ENCODE data around the gene GFOD2. TPM values are rescaled to one million over a fixed set of nuclear protein-coding genes. Genes with fewer than 3 reads are reported as not detected.

The GFOD2 gene
- total and polyA plus RNA-seq, 2 of the 13 experiments (the other 11 are each of a cell fraction or from before 2014, with no cell fraction given): 11.1 to 17.2 TPM

GRCh38 chr16:67667817-67668494, 51.2 kb downstream of the GFOD2 start (continued):
- TF ChIP-seq, protein P1, sequence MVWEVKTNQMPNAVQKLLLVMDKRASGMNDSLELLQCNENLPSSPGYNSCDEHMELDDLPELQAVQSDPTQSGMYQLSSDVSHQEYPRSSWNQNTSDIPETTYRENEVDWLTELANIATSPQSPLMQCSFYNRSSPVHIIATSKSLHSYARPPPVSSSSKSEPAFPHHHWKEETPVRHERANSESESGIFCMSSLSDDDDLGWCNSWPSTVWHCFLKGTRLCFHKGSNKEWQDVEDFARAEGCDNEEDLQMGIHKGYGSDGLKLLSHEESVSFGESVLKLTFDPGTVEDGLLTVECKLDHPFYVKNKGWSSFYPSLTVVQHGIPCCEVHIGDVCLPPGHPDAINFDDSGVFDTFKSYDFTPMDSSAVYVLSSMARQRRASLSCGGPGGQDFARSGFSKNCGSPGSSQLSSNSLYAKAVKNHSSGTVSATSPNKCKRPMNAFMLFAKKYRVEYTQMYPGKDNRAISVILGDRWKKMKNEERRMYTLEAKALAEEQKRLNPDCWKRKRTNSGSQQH (CRISPR knock-in tag; IDR thresholded peaks at IDR 0.05; ENCODE audit: low read depth): 0 out of 2 replicates have a peak, but pooled peaks have one; percentile 30
- TF ChIP-seq, protein P2, sequence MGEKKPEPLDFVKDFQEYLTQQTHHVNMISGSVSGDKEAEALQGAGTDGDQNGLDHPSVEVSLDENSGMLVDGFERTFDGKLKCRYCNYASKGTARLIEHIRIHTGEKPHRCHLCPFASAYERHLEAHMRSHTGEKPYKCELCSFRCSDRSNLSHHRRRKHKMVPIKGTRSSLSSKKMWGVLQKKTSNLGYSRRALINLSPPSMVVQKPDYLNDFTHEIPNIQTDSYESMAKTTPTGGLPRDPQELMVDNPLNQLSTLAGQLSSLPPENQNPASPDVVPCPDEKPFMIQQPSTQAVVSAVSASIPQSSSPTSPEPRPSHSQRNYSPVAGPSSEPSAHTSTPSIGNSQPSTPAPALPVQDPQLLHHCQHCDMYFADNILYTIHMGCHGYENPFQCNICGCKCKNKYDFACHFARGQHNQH (CRISPR knock-in tag; IDR thresholded peaks at IDR 0.05): peak; percentile 74; the same call in 1 of the 2 replicates
- TF ChIP-seq ZBTB2 (CRISPR knock-in tag; IDR thresholded peaks at IDR 0.05; ENCODE audit: low read depth): no peak
- peak; percentile 91 for TF ChIP-seq KDM2A (CRISPR knock-in tag; IDR thresholded peaks at IDR 0.05; ENCODE audit: borderline replicate concordance, low read depth)
- TF ChIP-seq ZNF274 (CRISPR knock-in tag; IDR thresholded peaks at IDR 0.05): no peak; the same call in 1 of the 2 replicates
- TF ChIP-seq ZNF839 (CRISPR knock-in tag; IDR thresholded peaks at IDR 0.05; ENCODE audit: borderline replicate concordance): no peak
- TF ChIP-seq ZNF260 (CRISPR knock-in tag; IDR thresholded peaks at IDR 0.05; ENCODE audit: borderline replicate concordance, low read depth): no peak
- TF ChIP-seq ZNF20 (CRISPR knock-in tag; IDR thresholded peaks at IDR 0.05): no peak
- peak; percentile 57 for TF ChIP-seq JUN (CRISPR knock-in tag; IDR thresholded peaks at IDR 0.05)
- TF ChIP-seq CCDC6 (CRISPR knock-in tag; IDR thresholded peaks at IDR 0.05): no peak
- TF ChIP-seq ZNF251 (CRISPR knock-in tag; IDR thresholded peaks at IDR 0.05): no peak
- TF ChIP-seq BCL6 (CRISPR knock-in tag; IDR thresholded peaks at IDR 0.05): peak; percentile 56; the same call in 1 of the 2 replicates
- TF ChIP-seq ZNF83 (CRISPR knock-in tag; IDR thresholded peaks at IDR 0.05; ENCODE audit: borderline replicate concordance): no peak; the same call in 1 of the 2 replicates
- TF ChIP-seq KLF12 (CRISPR knock-in tag; IDR thresholded peaks at IDR 0.05; ENCODE audit: borderline replicate concordance): 0 out of 2 replicates have a peak, but pooled peaks have one; percentile 34
- 0 out of 2 replicates have a peak, but pooled peaks have one; percentile 65 for TF ChIP-seq GZF1 (CRISPR knock-in tag; IDR thresholded peaks at IDR 0.05)
- TF ChIP-seq MTF1 (CRISPR knock-in tag; IDR thresholded peaks at IDR 0.05): no peak
- no peak for TF ChIP-seq NR1H2 (CRISPR knock-in tag; IDR thresholded peaks at IDR 0.05; ENCODE audit: borderline replicate concordance, low read depth)
- TF ChIP-seq, protein P3, sequence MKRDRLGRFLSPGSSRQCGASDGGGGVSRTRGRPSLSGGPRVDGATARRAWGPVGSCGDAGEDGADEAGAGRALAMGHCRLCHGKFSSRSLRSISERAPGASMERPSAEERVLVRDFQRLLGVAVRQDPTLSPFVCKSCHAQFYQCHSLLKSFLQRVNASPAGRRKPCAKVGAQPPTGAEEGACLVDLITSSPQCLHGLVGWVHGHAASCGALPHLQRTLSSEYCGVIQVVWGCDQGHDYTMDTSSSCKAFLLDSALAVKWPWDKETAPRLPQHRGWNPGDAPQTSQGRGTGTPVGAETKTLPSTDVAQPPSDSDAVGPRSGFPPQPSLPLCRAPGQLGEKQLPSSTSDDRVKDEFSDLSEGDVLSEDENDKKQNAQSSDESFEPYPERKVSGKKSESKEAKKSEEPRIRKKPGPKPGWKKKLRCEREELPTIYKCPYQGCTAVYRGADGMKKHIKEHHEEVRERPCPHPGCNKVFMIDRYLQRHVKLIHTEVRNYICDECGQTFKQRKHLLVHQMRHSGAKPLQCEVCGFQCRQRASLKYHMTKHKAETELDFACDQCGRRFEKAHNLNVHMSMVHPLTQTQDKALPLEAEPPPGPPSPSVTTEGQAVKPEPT (CRISPR knock-in tag; IDR thresholded peaks at IDR 0.05; ENCODE audit: low read depth): peak; percentile 82; the same call in 1 of the 2 replicates
- TF ChIP-seq, protein P4, sequence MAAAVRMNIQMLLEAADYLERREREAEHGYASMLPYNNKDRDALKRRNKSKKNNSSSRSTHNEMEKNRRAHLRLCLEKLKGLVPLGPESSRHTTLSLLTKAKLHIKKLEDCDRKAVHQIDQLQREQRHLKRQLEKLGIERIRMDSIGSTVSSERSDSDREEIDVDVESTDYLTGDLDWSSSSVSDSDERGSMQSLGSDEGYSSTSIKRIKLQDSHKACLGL (CRISPR knock-in tag; IDR thresholded peaks at IDR 0.05): no peak; the same call in 1 of the 2 replicates
- TF ChIP-seq ZNF570 (CRISPR knock-in tag; IDR thresholded peaks at IDR 0.05; ENCODE audit: borderline replicate concordance): no peak
